Gastroesophageal sphincter (tissue), 3 donors: ENCODE data around the gene DSPP.

Source experiments
- EP300 ChIP-seq: sonication (generic); formaldehyde crosslinking; IDR thresholded peaks from one replicate; pipeline ENCODE4 v1.6.1; 2017; ENCODE audit warnings: antibody characterized with exemption, mild to moderate bottlenecking
- POLR2AphosphoS5 ChIP-seq: sonication (generic); formaldehyde crosslinking; IDR thresholded peaks from one replicate; pipeline ENCODE4 v1.6.1; 2017; ENCODE audit warnings: antibody characterized with exemption
- TF ChIP-seq, protein P1 (sequence below), 4 experiments: fragments of 200-600 bp in 2 of 4; fragments of 450-650 bp in 2 of 4; sonication (generic) in 1 of 4; IDR thresholded peaks; one replicate each; pipeline ENCODE4 v1.5.1; 2017 to 2019; ENCODE audit warnings: antibody characterized with exemption in 4 of 4, mild to moderate bottlenecking in 2 of 4, moderate library complexity in 2 of 4

DNA sequence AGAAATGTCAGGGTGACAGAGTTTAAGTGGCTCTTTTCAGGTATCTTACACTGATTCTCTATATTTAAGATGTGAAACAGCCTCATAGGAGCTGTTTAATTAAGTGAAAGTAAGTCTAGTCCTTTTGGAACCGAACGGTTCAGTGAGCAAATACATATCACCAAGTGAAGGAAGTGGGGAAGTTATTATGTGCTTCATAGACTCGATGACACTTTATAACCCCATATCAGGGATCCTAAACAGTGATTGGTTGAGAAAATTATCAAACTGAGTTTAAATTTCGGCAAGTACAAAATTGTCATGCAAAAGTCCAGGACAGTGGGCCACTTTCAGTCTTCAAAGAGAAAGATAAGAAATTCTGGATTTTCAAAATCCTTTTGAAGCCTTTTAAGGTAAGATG lies at the start of gene DSPP:
- TF ChIP-seq, protein P1, sequence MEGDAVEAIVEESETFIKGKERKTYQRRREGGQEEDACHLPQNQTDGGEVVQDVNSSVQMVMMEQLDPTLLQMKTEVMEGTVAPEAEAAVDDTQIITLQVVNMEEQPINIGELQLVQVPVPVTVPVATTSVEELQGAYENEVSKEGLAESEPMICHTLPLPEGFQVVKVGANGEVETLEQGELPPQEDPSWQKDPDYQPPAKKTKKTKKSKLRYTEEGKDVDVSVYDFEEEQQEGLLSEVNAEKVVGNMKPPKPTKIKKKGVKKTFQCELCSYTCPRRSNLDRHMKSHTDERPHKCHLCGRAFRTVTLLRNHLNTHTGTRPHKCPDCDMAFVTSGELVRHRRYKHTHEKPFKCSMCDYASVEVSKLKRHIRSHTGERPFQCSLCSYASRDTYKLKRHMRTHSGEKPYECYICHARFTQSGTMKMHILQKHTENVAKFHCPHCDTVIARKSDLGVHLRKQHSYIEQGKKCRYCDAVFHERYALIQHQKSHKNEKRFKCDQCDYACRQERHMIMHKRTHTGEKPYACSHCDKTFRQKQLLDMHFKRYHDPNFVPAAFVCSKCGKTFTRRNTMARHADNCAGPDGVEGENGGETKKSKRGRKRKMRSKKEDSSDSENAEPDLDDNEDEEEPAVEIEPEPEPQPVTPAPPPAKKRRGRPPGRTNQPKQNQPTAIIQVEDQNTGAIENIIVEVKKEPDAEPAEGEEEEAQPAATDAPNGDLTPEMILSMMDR (IDR thresholded peaks at IDR 0.05) = no peak
- no peak for TF ChIP-seq EP300
- no peak for TF ChIP-seq POLR2AphosphoS5
